ENCODE data around the gene SAMD4B.
"Not testable (repeated sequence)": the region's sequence is repeated elsewhere in the genome, so short reads cannot be mapped to it uniquely, and the experiment has no call there.

The SAMD4B gene

GRCh38 chr19:39372941-39373340 lies 30.7 kb downstream of the SAMD4B start:
- no peak for TF ChIP-seq CTCF (IDR thresholded peaks at IDR 0.05; ENCODE audit: extremely low read depth, missing control alignments)
- DNase-seq (ENCODE audit: low spot score) = no peak

DNA sequence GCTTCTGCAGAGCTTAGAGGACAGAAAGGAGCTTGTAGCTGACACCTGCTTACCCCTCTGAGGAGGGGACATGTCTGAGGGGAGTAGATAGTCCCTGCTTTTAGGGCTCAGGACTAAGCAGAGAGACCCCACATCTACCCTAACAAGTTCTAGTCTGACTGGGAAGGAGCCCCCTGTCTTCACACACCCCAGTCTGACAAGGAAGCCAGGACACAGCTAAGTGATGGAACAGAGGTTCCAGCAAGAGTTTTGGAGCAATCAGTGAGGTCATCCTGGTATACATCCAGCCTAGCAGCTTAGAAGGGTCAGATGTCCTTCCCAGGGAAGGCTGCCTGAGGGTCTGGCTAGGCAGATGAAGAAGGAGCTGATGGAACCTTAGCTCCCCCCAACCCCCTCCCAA lies 33.7 kb downstream of the SAMD4B start:
- no peak for DNase-seq (ENCODE audit: low spot score)
- no peak for TF ChIP-seq CTCF (IDR thresholded peaks at IDR 0.05; ENCODE audit: extremely low read depth, missing control alignments)

DNA sequence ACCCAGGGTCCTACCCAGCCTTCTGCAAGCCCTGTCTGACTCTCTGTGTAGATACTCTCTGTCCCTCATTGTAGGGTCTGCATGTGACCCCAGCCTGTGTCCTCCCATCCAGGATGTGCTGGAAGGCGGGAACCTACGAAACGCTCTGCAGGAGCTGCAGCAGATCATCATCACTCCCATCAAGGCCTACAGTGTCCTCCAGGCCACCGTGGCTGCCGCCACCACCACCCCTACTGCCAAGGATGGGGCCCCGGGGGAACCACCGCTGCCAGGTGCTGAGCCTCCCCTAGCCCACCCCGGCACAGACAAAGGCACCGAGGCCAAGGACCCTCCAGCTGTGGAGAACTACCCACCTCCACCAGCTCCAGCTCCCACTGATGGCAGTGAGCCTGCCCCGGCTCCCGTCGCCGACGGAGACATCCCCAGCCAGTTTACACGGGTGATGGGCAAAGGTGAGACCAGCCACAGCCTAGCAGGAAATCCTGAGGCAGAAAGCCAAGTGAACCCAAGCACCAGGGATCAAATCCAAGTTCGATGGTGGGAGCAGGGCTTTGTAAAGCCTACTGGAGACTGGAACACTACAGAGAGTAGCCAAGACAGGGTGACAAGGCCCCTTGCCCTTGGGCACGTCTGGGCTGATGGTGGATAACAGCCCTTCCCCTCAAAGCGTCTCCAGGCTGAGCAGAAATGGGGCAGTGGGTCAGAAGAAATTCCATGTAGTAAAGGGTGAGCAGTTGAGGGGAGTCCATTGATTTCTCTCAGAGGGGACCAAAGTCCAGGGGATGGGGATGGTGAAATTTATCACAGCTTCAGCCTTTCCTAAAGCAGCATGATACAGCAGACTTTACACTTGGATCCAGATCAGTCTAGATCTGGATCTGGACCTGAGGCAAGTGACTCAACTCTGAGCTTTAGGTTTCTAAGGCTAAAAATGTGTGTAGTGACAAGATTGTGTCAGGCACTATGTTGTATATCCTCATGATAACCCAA lies 35.4 kb downstream of the SAMD4B start:
- TF ChIP-seq CTCF (IDR thresholded peaks at IDR 0.05; ENCODE audit: extremely low read depth, missing control alignments) = no peak
- no peak for DNase-seq (ENCODE audit: low spot score)

GRCh38 chr19:39379366-39379765 lies 37.1 kb downstream of the SAMD4B start:
- DNase-seq (ENCODE audit: low spot score) = not testable (repeated sequence)

GRCh38 chr19:39379865-39380396 lies 37.7 kb downstream of the SAMD4B start:
- no peak for DNase-seq (ENCODE audit: low spot score)
- no peak for TF ChIP-seq CTCF (IDR thresholded peaks at IDR 0.05; ENCODE audit: extremely low read depth, missing control alignments)

DNA sequence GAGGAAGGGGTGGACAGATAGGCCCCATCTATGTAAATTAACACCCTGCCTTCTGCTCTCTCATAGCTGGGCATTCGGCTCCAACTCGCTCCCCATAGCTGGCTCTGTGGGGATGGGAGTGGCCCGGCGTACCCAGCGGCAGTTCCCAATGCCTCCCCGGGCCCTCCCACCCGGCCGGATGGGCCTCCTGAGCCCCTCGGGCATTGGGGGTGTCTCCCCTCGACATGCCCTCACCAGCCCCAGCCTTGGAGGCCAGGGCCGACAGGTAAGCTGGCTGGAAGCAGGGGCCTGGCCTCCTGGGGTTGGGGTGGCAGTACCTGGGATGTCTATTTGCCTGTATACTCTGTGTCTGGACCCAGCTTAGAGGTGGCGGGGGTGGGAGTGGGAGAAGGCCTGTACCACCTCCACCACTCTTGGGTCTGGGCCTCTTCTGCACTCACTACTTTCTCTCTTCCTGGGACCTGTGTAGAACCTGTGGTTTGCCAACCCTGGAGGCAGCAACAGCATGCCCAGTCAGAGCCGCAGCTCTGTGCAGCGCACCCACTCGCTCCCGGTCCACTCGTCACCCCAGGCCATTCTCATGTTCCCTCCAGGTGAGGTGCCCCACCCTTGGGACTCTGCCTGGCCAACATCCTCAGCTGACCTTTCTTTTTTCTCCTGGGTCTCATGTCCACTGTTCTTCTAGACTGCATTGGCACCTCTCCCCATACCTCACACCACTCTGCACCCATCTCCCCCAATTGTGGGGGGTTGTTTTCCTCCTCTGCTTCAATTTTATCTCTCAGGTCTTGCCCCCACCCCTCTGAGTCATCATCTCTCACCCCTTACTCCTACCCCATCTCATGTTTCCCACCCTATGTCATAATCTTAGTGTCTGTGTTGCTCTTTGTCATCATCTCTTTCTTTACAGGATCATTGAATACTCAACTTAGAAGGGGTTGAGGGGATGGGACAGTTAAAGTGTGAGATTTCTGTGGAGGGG lies 38.6 kb downstream of the SAMD4B start:
- DNase-seq (ENCODE audit: low spot score) = no peak
- no peak for TF ChIP-seq CTCF (IDR thresholded peaks at IDR 0.05; ENCODE audit: extremely low read depth, missing control alignments)

GRCh38 chr19:39381910-39382611 lies 39.8 kb downstream of the SAMD4B start:
- no peak for DNase-seq (ENCODE audit: low spot score)
- TF ChIP-seq CTCF (IDR thresholded peaks at IDR 0.05; ENCODE audit: extremely low read depth, missing control alignments) = no peak
